K562 (cell line): ENCODE data around the gene PRPSAP1. TPM values are rescaled to one million over a fixed set of nuclear protein-coding genes. Genes with fewer than 3 reads are reported as not detected.

Experiments used
- CSDE1 ChIP-seq, 2 experiments: fragments of 450-650 bp; IDR thresholded peaks; 2 replicates each; pipeline ENCODE4 v1.6.1; 2016; ENCODE audit warnings: mild to moderate bottlenecking in 1 of 2
- FIP1L1 ChIP-seq: fragments of 200-400 bp; formaldehyde crosslinking; IDR thresholded peaks from 2 replicates; pipeline ENCODE4 v1.6.1; 2018; ENCODE audit warnings: mild to moderate bottlenecking, low read depth, low read length; ENCODE audit not compliant: poor library complexity, severe bottlenecking
- FOSL1 ChIP-seq: fragments of 200-800 bp; sonication (Bioruptor generic); conservative IDR thresholded peaks from 2 replicates; pipeline ENCODE4 v1.6.1; 2016; ENCODE audit warnings: missing genetic modification characterization, missing compliant biosample characterization
- HMG20A ChIP-seq: fragments of 450-650 bp; formaldehyde crosslinking; conservative IDR thresholded peaks from 2 replicates; pipeline ENCODE4 v1.4.0; 2020; ENCODE audit warnings: mild to moderate bottlenecking, mixed read lengths
- ILK ChIP-seq: fragments of 450-650 bp; IDR thresholded peaks from 2 replicates; pipeline ENCODE4 v1.6.1; 2016; ENCODE audit warnings: missing genetic modification characterization, low read depth, mild to moderate bottlenecking, missing compliant biosample characterization, moderate library complexity, borderline replicate concordance
- KDM1A ChIP-seq, 2 experiments: fragments of 450-650 bp; IDR thresholded peaks; 2 replicates each; pipeline ENCODE4 v1.6.1; 2016; ENCODE audit warnings: mild to moderate bottlenecking in 2 of 2
- MAFG ChIP-seq: fragments of 450-650 bp; conservative IDR thresholded peaks from 2 replicates; pipeline ENCODE4 v1.6.1; 2016; ENCODE audit warnings: missing genetic modification characterization, missing compliant biosample characterization
- MED1 ChIP-seq: sonication (generic); formaldehyde crosslinking; IDR thresholded peaks from 2 replicates; pipeline ENCODE4 v1.8.1; 2023; ENCODE audit warnings: missing genetic modification reagents, borderline replicate concordance
- MTF1 ChIP-seq: fragments of 250-450 bp; sonication (Bioruptor Pico); IDR thresholded peaks from 2 replicates; pipeline ENCODE4 v1.9.0; 2021; ENCODE audit warnings: moderate library complexity, mild to moderate bottlenecking, inconsistent platforms, borderline replicate concordance
- NFYB ChIP-seq: IDR thresholded peaks from 2 replicates; pipeline ENCODE4 v1.6.1; 2011; ENCODE audit warnings: mild to moderate bottlenecking, moderate library complexity; ENCODE audit not compliant: insufficient read length; ENCODE audit errors: extremely low read depth
- NR0B1 ChIP-seq: fragments of 450-650 bp; IDR thresholded peaks from one replicate; pipeline ENCODE4 v1.6.1; 2018; ENCODE audit warnings: mild to moderate bottlenecking, moderate library complexity; ENCODE audit not compliant: partially characterized antibody
- NR4A1 ChIP-seq, 2 experiments: fragments of 250-450 bp in 1 of 2; fragments of 450-650 bp in 1 of 2; sonication (Bioruptor Pico) in 1 of 2; IDR thresholded peaks; 2 replicates each; pipeline versions ENCODE4 v1.4.0 to v1.6.1; 2016 to 2020; ENCODE audit warnings: mild to moderate bottlenecking in 2 of 2, missing compliant biosample characterization in 1 of 2, missing genetic modification characterization in 1 of 2, moderate library complexity in 1 of 2
- PCBP1 ChIP-seq: fragments of 200-400 bp; formaldehyde crosslinking; IDR thresholded peaks from 2 replicates; pipeline ENCODE4 v1.6.1; 2018; ENCODE audit warnings: mild to moderate bottlenecking, low read depth, low read length; ENCODE audit not compliant: poor library complexity, severe bottlenecking
- POLR2A ChIP-seq: fragments of 450-650 bp; conservative IDR thresholded peaks from 2 replicates; pipeline ENCODE4 v1.6.1; 2016
- POLR2AphosphoS2 ChIP-seq: IDR thresholded peaks from 2 replicates; pipeline ENCODE4 v1.6.1; 2012; ENCODE audit warnings: low read length, improper control_type of control experiment
- PTBP1 ChIP-seq: fragments of 200-400 bp; formaldehyde crosslinking; IDR thresholded peaks from 2 replicates; pipeline ENCODE4 v1.6.1; 2017; ENCODE audit warnings: low read depth, low read length
- SNAPC5 ChIP-seq: fragments of 250-450 bp; sonication (Bioruptor Pico); IDR thresholded peaks from 2 replicates; pipeline ENCODE4 v1.8.0; 2021; ENCODE audit warnings: moderate library complexity, mild to moderate bottlenecking, inconsistent platforms
- ZBTB49 ChIP-seq: sonication (generic); formaldehyde crosslinking; IDR thresholded peaks from 2 replicates; pipeline ENCODE4 v1.8.0; 2022; ENCODE audit warnings: missing genetic modification reagents, mild to moderate bottlenecking, borderline replicate concordance
- ZBTB7A ChIP-seq: IDR thresholded peaks from 2 replicates; pipeline ENCODE4 v1.6.1; 2011; ENCODE audit warnings: low read depth, mild to moderate bottlenecking, low read length, moderate library complexity, borderline replicate concordance; ENCODE audit not compliant: control insufficient read depth
- ZNF592 ChIP-seq: fragments of 450-650 bp; IDR thresholded peaks from 2 replicates; pipeline ENCODE4 v1.6.1; 2017; ENCODE audit warnings: antibody characterized with exemption, mild to moderate bottlenecking
- polyA plus RNA-seq, 8 experiments: library from polyadenylated mRNA; depleted of rRNA in 4 of 8; stranded (reverse) in 5 of 8; unstranded in 3 of 8; fragments of >200 nt; fragmentation: Nextera tagmentation in 2 of 8; fragmentation: Illumina TruSeq in 1 of 8; extraction: Ambion mirVana in 2 of 8; extraction: Trizol in 1 of 8; gene quantifications; 2 replicates each; pipeline versions ENCODE4 v1.2.1 to v1.2.3, GENCODE V29; 2011 to 2014; ENCODE audit warnings: inconsistent platforms in 1 of 8, missing spikeins in 1 of 8
- total RNA-seq, 7 experiments: library from RNA; depleted of rRNA in 6 of 7; stranded (reverse); fragments of >200 nt in 6 of 7; fragmentation: Illumina TruSeq in 2 of 7; extraction: Trizol in 2 of 7; gene quantifications; 2 replicates each; pipeline versions ENCODE4 v1.2.1 to v1.2.3, GENCODE V29; 2011 to 2021; ENCODE audit warnings: low replicate concordance in 1 of 7

PRPSAP1 gene
- total and polyA plus RNA-seq, 9 of the 15 experiments (the other 6 are each of a cell fraction or from before 2014, with no cell fraction given), result 21.9 to 77.1 (median 40.8) TPM

GRCh38 chr17:76383546-76384221, 30.0 kb upstream of the PRPSAP1 start (continued):
- TF ChIP-seq ZBTB7A (0 out of 2 replicates have a peak, but pooled peaks have one; percentile 39), ZBTB49 (no peak), MTF1 (CRISPR knock-in tag) (no peak), FOSL1 (tag) (0 out of 2 replicates have a peak, but pooled peaks have one; percentile 3), POLR2AphosphoS2 (no peak), NR4A1 (CRISPR knock-in tag; IDR thresholded peaks at IDR 0.05) (no peak), NR4A1 (tag; IDR thresholded peaks at IDR 0.05) (no peak), MAFG (tag) (no peak), ZNF592 (no peak), HMG20A (no peak), PCBP1 (peak; percentile 15), NR0B1 (no peak), MED1 (no peak), SNAPC5 (CRISPR knock-in tag) (no peak), ILK (tag) (no peak), POLR2A (peak; percentile 62), PTBP1 (no peak), CSDE1 (IDR thresholded peaks at IDR 0.05) (no peak), FIP1L1 (peak; percentile 39), KDM1A (IDR thresholded peaks at IDR 0.05) (no peak), NFYB (no peak)
